Activated T-helper 2 cell treated with anti-CD3 and anti-CD28 coated beads, Interferon-gamma antibody, Interleukin-2, Interleukin-4, amounts not matched to agents 10 μg/mL and 5 μg/mL and 100 μg/mL, durations not matched to agents 14 hours and 24 hours and 36 hours (primary cell): Measurements from ENCODE around the gene ZNF891. TPM values are rescaled to one million over a fixed set of nuclear protein-coding genes. Genes with fewer than 3 reads are reported as not detected.
A peak's percentile ranks its signal among the peaks of the same experiment; 100 is the strongest.

ENCODE experiments used
- DNase-seq: peaks from one replicate; pipeline ENCODE4 v3.0.0; 2021; ENCODE audit warnings: low spot score
- H3K27ac Mint-ChIP-seq: one replicate; pipeline ENCODE4 v1.8.0; 2021; ENCODE audit warnings: mixed read lengths
- H3K27me3 Mint-ChIP-seq: one replicate; pipeline ENCODE4 v1.8.0; 2021; ENCODE audit warnings: low read depth, mixed read lengths
- H3K36me3 Mint-ChIP-seq: one replicate; pipeline ENCODE4 v1.8.0; 2021; ENCODE audit warnings: low read depth, mixed read lengths
- H3K4me1 Mint-ChIP-seq: one replicate; pipeline ENCODE4 v1.8.0; 2021; ENCODE audit warnings: low read depth, mixed read lengths
- H3K4me3 Mint-ChIP-seq: one replicate; pipeline ENCODE4 v1.8.0; 2021; ENCODE audit warnings: low read depth, mild to moderate bottlenecking, moderate library complexity, mixed read lengths
- H3K9me3 Mint-ChIP-seq: one replicate; pipeline ENCODE4 v1.8.0; 2021; ENCODE audit warnings: mixed read lengths
- intact Hi-C: fragments of 100-400 bp; cut with micrococcal nuclease; formaldehyde crosslinking; loops from one replicate; pipeline ENCODE4 v1.15.1; 2023
- total RNA-seq: library from RNA; stranded (reverse); gene quantifications from 2 replicates; pipeline ENCODE4 v1.2.3, GENCODE V29; 2022

ZNF891 gene
- 2.0 and 2.3 TPM in 2 replicates for total RNA-seq

GRCh38 chr12:133130038-133130807 lies at the start of gene ZNF891, which contains the start of gene ZNF10:
Gene ZNF891, minus strand, starts transcription at chr12:133130274. Its CDS starts 8,356 bp downstream, at chr12:133121918.
Gene ZNF10, plus strand, starts transcription at chr12:133130627. Its CDS starts 13,866 bp downstream, at chr12:133144493.
- peak; percentile 94 for DNase-seq
- peak within 1 kb of the TSS; percentile 92 for H3K4me3 Mint-ChIP-seq
- H3K4me1 Mint-ChIP-seq: peaks cover 11% of the 10 kb centered on the region
- peaks cover 71% of the 10 kb centered on the region for H3K36me3 Mint-ChIP-seq
- peaks cover 59% of the 10 kb centered on the region for H3K9me3 Mint-ChIP-seq
- intact Hi-C loops: loop anchor here (1.0 to 2.0 kb wide), 5 partner anchors 50 to 367 kb away; partner anchors contain the start of genes ZNF140, ZNF26, ZNF268 and ZNF84
- H3K27ac Mint-ChIP-seq: peak within 1 kb of the TSS; percentile 99
- H3K27me3 Mint-ChIP-seq: no peaks in the 10 kb centered on the region

- intact Hi-C loops: no loop called here
- Mint-ChIP-seq H3K27me3 (no peaks in the 10 kb centered on the region), H3K4me3 (no peak overlapping the region), H3K36me3 (peaks cover 3% of the 10 kb centered on the region), H3K27ac (no peak overlapping the region), H3K9me3 (peaks cover 67% of the 10 kb centered on the region), H3K4me1 (no peaks in the 10 kb centered on the region)
- no peak for DNase-seq
These were observed 44.8 kb upstream of the ZNF891 start for GRCh38 chr12:133174901-133175300.

- peaks cover 72% of the 10 kb centered on the region for H3K9me3 Mint-ChIP-seq
- H3K36me3 Mint-ChIP-seq: peaks cover 3% of the 10 kb centered on the region
- no peaks in the 10 kb centered on the region for H3K27me3 Mint-ChIP-seq
- DNase-seq: no peak
- no peak overlapping the region for H3K4me3 Mint-ChIP-seq
- no peak overlapping the region for H3K27ac Mint-ChIP-seq
- intact Hi-C loops: no loop called here
- H3K4me1 Mint-ChIP-seq: no peaks in the 10 kb centered on the region
These were observed 42.4 kb upstream of the ZNF891 start for GRCh38 chr12:133172491-133172890.

GRCh38 chr12:133165776-133166175 lies 35.7 kb upstream of the ZNF891 start:
- no peak for DNase-seq
- H3K36me3 Mint-ChIP-seq: no peaks in the 10 kb centered on the region
- H3K27me3 Mint-ChIP-seq: no peaks in the 10 kb centered on the region
- H3K9me3 Mint-ChIP-seq: peaks cover 69% of the 10 kb centered on the region
- intact Hi-C loops: no loop called here
- no peaks in the 10 kb centered on the region for H3K4me1 Mint-ChIP-seq
- H3K27ac Mint-ChIP-seq: no peak overlapping the region
- no peak overlapping the region for H3K4me3 Mint-ChIP-seq

- Mint-ChIP-seq H3K36me3 (peaks cover 61% of the 10 kb centered on the region), H3K4me3 (no peak overlapping the region), H3K27me3 (no peaks in the 10 kb centered on the region), H3K27ac (no peak overlapping the region), H3K9me3 (peaks cover 91% of the 10 kb centered on the region), H3K4me1 (no peaks in the 10 kb centered on the region)
- no peak for DNase-seq
- intact Hi-C loops: no loop called here
These were observed 26.1 kb upstream of the ZNF891 start for GRCh38 chr12:133156125-133156690.

- Mint-ChIP-seq H3K4me3 (no peak overlapping the region), H3K27ac (no peak overlapping the region), H3K4me1 (no peaks in the 10 kb centered on the region), H3K27me3 (no peaks in the 10 kb centered on the region), H3K9me3 (peaks cover 70% of the 10 kb centered on the region), H3K36me3 (peaks cover 72% of the 10 kb centered on the region)
- DNase-seq: no peak
- intact Hi-C loops: no loop called here
These were observed 15.9 kb upstream of the ZNF891 start for GRCh38 chr12:133145981-133146380.

GRCh38 chr12:133135747-133136146 lies 5.7 kb upstream of the ZNF891 start:
- H3K27me3 Mint-ChIP-seq: no peaks in the 10 kb centered on the region
- H3K4me3 Mint-ChIP-seq: no peak overlapping the region
- DNase-seq: no peak
- peaks cover 7% of the 10 kb centered on the region for H3K4me1 Mint-ChIP-seq
- no peak overlapping the region for H3K27ac Mint-ChIP-seq
- intact Hi-C loops: no loop called here
- H3K36me3 Mint-ChIP-seq: peaks cover 69% of the 10 kb centered on the region
- peaks cover 79% of the 10 kb centered on the region for H3K9me3 Mint-ChIP-seq

GRCh38 chr12:133130808-133131128 lies 694 bp upstream of the ZNF891 start:
- DNase-seq: no peak
- peaks cover 71% of the 10 kb centered on the region for H3K36me3 Mint-ChIP-seq
- H3K27ac Mint-ChIP-seq: peak overlapping the region; percentile 99
- peaks cover 11% of the 10 kb centered on the region for H3K4me1 Mint-ChIP-seq
- intact Hi-C loops: loop anchor here (1.0 to 2.0 kb wide), 5 partner anchors 50 to 368 kb away; partner anchors contain the start of genes ZNF140, ZNF26, ZNF268 and ZNF84
- no peaks in the 10 kb centered on the region for H3K27me3 Mint-ChIP-seq
- peaks cover 59% of the 10 kb centered on the region for H3K9me3 Mint-ChIP-seq
- H3K4me3 Mint-ChIP-seq: peak overlapping the region; percentile 92

- intact Hi-C loops: loop anchor here (1.0 to 2.0 kb wide), 5 partner anchors 49 to 367 kb away; partner anchors contain the start of genes ZNF140, ZNF26, ZNF268 and ZNF84
- Mint-ChIP-seq H3K36me3 (peaks cover 70% of the 10 kb centered on the region), H3K27ac (peak overlapping the region; percentile 99), H3K9me3 (peaks cover 59% of the 10 kb centered on the region), H3K4me1 (peaks cover 11% of the 10 kb centered on the region), H3K4me3 (peak overlapping the region; percentile 92), H3K27me3 (no peaks in the 10 kb centered on the region)
- DNase-seq: no peak
These were observed 571 bp downstream of the ZNF891 start for GRCh38 chr12:133129368-133130037.

GRCh38 chr12:133124674-133125073 lies 5.4 kb downstream of the ZNF891 start:
- Mint-ChIP-seq H3K27me3 (no peaks in the 10 kb centered on the region), H3K4me3 (no peak overlapping the region), H3K27ac (no peak overlapping the region), H3K36me3 (peaks cover 74% of the 10 kb centered on the region), H3K4me1 (peaks cover 3% of the 10 kb centered on the region), H3K9me3 (peaks cover 73% of the 10 kb centered on the region)
- DNase-seq: no peak
- intact Hi-C loops: no loop called here

- H3K4me1 Mint-ChIP-seq: no peaks in the 10 kb centered on the region
- DNase-seq: no peak
- no peak overlapping the region for H3K27ac Mint-ChIP-seq
- intact Hi-C loops: no loop called here
- H3K36me3 Mint-ChIP-seq: peaks cover 65% of the 10 kb centered on the region
- H3K27me3 Mint-ChIP-seq: no peaks in the 10 kb centered on the region
- H3K4me3 Mint-ChIP-seq: no peak overlapping the region
- H3K9me3 Mint-ChIP-seq: peaks cover 86% of the 10 kb centered on the region
These were observed 9.5 kb downstream of the ZNF891 start for GRCh38 chr12:133120385-133121191.

- intact Hi-C loops: no loop called here
- peaks cover 83% of the 10 kb centered on the region for H3K9me3 Mint-ChIP-seq
- H3K4me3 Mint-ChIP-seq: no peak overlapping the region
- H3K27ac Mint-ChIP-seq: no peak overlapping the region
- no peaks in the 10 kb centered on the region for H3K27me3 Mint-ChIP-seq
- DNase-seq: no peak
- H3K36me3 Mint-ChIP-seq: peaks cover 71% of the 10 kb centered on the region
- H3K4me1 Mint-ChIP-seq: no peaks in the 10 kb centered on the region
These were observed 21.9 kb downstream of the ZNF891 start for GRCh38 chr12:133108150-133108549.
